Fibroblast of villous mesenchyme (primary cell): ENCODE results near the gene TALDO1. TPM values are rescaled to one million over a fixed set of nuclear protein-coding genes. Genes with fewer than 3 reads are reported as not detected.

Source experiments
- DNase-seq: peaks from one replicate; pipeline ENCODE4 v3.0.0-alpha.2; 2010; ENCODE audit warnings: low read depth
- H3K4me3 ChIP-seq: 2 replicates; pipeline ENCODE4 v1.5.1; 2011; ENCODE audit warnings: low read depth, mild to moderate bottlenecking, low read length
- total RNA-seq: library from RNA; depleted of rRNA; stranded (reverse); fragments of >200 nt; gene quantifications from 2 replicates; pipeline ENCODE4 v1.2.3, GENCODE V29; 2012
- TF ChIP-seq, protein P1 (sequence below): IDR thresholded peaks from 2 replicates; pipeline ENCODE4 v1.5.1; 2012; ENCODE audit warnings: low read depth, mild to moderate bottlenecking, low read length; ENCODE audit not compliant: insufficient read depth

Gene TALDO1
- total RNA-seq, 1 donor = 148 TPM

DNA sequence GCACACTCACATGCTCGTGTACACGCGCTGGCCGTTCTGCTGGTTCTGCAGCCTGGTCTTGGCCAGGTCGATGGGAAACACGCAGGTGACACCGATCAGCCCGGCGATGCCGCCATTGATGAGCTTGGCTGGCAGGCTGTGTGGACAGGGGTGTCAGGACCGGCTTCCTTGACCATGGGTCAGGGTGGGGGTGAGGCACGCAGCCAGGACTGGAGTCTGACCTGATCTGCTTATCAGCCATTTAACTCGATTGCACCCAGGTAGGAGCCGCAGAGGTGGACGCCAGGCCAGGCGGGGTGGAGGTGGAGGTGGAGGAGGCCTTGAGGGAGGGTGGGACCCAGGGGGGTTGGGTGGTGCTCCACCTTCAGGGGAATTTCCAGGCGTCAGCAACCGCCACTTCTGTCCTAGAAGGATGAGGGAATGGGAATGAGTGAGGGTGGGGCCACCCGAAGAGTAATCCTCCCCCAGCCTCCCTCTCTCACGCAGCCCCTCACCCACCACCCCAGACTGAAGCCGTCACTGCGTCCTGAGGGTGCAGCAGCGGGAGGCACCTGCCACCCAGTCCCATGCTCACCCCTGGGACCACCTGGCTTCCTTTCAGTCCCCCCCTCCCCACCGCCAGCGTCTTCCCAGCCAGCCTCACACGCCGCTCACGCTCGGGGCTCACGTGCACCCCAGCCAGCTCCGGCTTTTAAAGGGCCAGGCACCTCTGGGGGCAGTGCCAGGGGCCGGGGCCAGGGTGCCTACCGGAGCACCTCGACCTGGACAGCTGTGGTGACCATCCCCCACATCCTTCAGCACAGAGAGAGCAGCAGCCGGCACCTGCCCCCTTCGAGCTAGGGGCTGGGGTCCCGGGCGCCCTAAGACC is 47.7 kb downstream of the TALDO1 start:
- peak overlapping the region; percentile 74 for H3K4me3 ChIP-seq
- DNase-seq = no peak
- TF ChIP-seq, protein P1, sequence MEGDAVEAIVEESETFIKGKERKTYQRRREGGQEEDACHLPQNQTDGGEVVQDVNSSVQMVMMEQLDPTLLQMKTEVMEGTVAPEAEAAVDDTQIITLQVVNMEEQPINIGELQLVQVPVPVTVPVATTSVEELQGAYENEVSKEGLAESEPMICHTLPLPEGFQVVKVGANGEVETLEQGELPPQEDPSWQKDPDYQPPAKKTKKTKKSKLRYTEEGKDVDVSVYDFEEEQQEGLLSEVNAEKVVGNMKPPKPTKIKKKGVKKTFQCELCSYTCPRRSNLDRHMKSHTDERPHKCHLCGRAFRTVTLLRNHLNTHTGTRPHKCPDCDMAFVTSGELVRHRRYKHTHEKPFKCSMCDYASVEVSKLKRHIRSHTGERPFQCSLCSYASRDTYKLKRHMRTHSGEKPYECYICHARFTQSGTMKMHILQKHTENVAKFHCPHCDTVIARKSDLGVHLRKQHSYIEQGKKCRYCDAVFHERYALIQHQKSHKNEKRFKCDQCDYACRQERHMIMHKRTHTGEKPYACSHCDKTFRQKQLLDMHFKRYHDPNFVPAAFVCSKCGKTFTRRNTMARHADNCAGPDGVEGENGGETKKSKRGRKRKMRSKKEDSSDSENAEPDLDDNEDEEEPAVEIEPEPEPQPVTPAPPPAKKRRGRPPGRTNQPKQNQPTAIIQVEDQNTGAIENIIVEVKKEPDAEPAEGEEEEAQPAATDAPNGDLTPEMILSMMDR = no peak

DNA sequence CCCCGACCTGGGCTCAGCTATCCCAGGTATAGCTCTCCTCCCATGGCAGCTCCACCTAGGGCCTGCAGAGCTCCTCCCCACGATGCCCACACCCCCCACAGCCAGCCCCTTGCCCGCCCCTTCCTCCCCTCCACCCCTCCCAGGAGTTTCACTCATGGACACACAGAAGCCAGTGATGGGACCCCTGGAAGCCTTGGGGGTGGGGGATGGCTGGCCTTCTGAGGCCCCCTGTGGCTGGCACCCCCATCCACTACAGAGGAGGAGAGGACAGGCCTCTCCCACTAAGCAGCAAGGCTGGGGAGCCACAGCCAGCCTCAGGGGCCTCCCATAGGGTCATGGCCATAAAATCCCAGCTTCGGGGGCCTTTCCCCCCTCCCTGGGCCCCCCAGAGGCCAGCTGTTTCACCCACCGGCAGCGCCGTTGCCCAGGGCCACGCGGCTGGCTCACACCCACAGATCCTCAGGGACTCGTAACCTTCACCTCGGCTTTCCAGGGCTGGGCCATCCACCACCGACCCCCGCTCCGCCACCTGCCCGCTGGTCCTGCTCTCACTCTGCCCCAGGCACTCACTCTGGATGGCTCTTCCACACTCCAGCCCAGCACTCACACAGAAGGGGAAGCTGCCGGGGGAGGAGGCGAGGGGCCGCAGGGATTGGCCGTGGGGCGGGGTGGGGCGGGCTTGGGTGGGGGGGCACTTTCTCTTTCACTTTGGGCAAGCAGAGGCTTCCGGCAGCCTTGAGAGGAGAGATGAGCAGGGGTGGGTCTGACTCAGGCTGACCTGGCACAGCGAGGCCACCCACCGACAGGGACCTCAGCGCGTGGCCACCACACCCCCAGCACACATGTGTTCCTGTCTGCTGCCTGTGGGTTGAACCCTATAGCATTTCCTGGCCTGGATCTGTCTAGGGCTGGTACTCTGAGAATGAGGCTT is 48.6 kb downstream of the TALDO1 start:
- TF ChIP-seq, protein P1 = no peak
- DNase-seq = peak; percentile 89
- H3K4me3 ChIP-seq = peak overlapping the region; percentile 74

DNA sequence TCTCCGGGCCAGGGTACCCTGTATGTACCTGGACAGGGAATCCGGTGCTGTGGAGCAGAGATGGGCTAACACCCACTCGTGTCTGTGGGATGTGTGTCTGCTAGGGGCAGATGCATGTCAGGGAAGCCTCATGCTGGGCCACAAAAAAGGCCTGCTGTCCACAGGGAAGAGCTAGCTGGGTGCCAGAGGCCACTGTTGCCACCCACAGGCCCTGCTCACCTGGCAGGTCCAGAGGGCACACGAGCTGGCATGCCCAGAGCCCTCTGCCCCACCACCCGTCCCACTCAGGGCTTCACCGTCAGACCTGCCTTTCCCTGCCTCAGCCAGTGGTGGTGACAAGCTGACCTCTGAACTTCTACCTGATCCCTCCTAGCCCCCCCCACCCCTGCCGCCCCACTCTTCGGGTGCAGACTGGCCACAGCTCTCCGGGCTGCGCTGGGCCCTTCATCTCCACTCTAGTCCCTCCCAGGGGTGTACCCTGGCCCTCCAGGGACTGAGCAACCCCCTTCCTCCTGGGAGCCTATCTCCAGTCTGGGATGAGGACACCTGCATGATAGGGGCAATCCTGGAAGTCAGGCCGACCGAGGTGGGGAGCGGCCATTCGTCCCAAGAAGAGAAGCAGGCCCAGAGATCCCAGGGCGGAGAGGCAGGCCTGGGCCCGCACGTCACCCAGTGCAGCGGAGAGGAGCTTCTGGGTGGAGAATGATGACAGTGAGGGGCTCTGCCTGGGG is 49.5 kb downstream of the TALDO1 start:
- peak overlapping the region; percentile 74 for H3K4me3 ChIP-seq
- TF ChIP-seq, protein P1 = no peak
- DNase-seq = no peak

DNA sequence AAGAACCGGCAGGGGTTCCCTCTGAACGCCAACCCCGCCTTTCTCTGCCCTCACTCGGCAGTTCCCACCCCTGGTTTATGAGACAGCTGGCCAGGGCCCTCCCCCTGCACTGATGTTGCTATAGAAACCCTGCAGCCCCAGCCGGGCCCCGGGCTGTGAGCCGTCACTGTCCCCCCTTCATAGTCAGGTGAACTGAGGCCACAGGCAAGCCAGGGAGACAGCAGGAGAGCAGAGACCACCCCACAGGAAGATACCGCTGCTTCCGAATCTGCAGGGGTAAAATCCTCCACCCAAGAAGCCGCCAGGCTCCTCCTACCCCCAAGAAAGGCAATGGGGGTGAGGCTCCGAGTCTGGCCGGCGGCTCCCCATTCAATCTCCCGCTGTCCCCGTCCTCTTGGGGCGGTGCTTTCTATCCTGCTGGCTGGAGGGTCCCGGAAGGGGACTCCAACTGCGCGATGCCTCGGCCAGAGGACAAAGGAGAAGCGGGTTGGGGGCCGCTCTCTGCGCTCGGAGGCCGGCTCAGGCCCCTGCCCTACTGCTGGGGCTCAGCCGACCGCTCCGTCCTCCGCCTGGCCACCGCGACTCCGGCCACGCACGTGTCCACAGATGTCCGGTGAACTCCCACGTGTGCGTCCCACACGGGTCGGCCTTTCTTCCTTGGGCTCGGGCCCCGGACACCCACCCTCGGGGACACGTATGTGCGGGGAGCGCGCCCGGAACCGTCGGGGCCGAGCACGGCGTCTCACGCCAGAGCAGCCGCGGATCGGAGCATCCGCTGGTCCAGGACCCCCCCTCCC is 50.2 kb downstream of the TALDO1 start:
- H3K4me3 ChIP-seq = peak overlapping the region; percentile 74
- TF ChIP-seq, protein P1 = no peak
- DNase-seq = peak; percentile 91

DNA sequence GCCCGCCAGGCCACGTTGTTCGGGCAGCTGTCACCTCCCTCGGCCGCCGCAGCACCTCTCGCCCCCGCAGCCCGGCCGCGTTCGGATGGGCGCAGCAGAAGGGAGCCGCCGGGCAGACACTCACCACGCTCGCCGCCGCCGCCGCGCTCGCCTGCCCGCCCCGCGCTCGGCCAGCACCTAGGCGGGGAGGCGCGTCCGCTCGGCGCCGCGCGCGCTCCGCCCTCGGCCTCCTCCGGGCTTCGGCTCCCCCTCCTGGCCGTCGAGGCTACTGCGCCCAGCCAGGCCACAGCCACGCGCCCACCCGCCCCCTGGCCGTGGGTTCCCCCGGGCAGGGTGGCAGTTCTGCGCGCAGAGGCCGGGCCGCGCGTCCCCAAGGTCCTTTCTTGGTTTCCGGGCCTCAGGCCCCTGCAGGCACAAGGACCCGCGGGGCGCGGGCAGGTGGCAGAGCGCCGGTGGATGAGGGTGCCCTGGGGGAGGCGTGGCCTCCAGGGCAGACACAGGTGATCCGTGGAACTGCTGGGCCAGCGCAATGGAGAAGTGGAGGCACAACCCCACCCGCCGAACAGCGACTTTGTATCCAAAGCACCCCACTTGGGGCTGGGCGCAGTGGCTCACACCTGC is 50.9 kb downstream of the TALDO1 start, which contains the start of gene SLC25A22:
Gene SLC25A22 (minus strand): TSS at position 189 of the 621 bp plus-strand sequence. CDS start 3,275 bp downstream, outside the sequence.
- TF ChIP-seq, protein P1 = peak; percentile 65
- peak within 1 kb of the TSS; percentile 74 for H3K4me3 ChIP-seq
- DNase-seq = peak; percentile 71
